Heart right ventricle (tissue), 16 donors: ENCODE measurements around the gene TOMM22. TPM values are rescaled to one million over a fixed set of nuclear protein-coding genes. Genes with fewer than 3 reads are reported as not detected.

ENCODE experiments used
- ATAC-seq, 8 donors: fragments of 200-7000 bp; cut with Tn5 transposase; one replicate each; pipeline ENCODE4 v1.9.1; 2020; ENCODE audit warnings: mild to moderate bottlenecking in 8 of 8, moderate library complexity in 8 of 8, moderate number of reproducible peaks in 1 of 8
- DNase-seq, 2 donors: peaks; one replicate each; pipeline ENCODE4 v3.0.0-alpha.2; 2020
- H3K27ac ChIP-seq, 10 donors: fragments of 200-600 bp; sonication (generic) in 2 of 10; one replicate each; pipeline versions ENCODE4 v1.5.0 to v1.8.0; 2020 to 2022; ENCODE audit warnings: mild to moderate bottlenecking in 3 of 10
- H3K27me3 ChIP-seq, 7 donors: fragments of 200-600 bp; one replicate each; pipeline ENCODE4 v1.8.0; 2021 to 2022; ENCODE audit warnings: mild to moderate bottlenecking in 2 of 7
- H3K36me3 ChIP-seq, 9 donors: fragments of 200-600 bp; sonication (generic) in 1 of 9; one replicate each; pipeline versions ENCODE4 v1.5.0 to v1.8.0; 2020 to 2022; ENCODE audit warnings: mild to moderate bottlenecking in 2 of 9
- H3K4me1 ChIP-seq, 9 donors: fragments of 200-600 bp; sonication (generic) in 1 of 9; one replicate each; pipeline versions ENCODE4 v1.5.0 to v1.8.0; 2020 to 2022; ENCODE audit warnings: mild to moderate bottlenecking in 4 of 9
- H3K4me3 ChIP-seq, 10 donors: fragments of 200-600 bp; sonication (generic) in 2 of 10; one replicate each; pipeline versions ENCODE4 v1.5.0 to v1.8.0; 2020 to 2022; ENCODE audit warnings: mild to moderate bottlenecking in 7 of 10, moderate library complexity in 2 of 10
- H3K9me3 ChIP-seq, 11 donors: fragments of 200-600 bp in 10 of 11; sonication (generic) in 2 of 11; one replicate each; pipeline versions ENCODE4 v1.5.0 to v1.8.0; 2013 to 2022; ENCODE audit warnings: mild to moderate bottlenecking in 2 of 11, control low read depth in 1 of 11, moderate library complexity in 1 of 11
- WGBS, 2 donors: extraction: QIAGEN DNeasy Blood & Tissue Kit; methylation state at CpG; one replicate each; pipeline ENCODE4 v1.1.7; 2013; ENCODE audit warnings: inconsistent platforms in 1 of 2; 5-methylcytosine and 5-hydroxymethylcytosine counted together
- intact Hi-C, 10 donors: fragments of 100-400 bp; cut with DNase I; formaldehyde crosslinking; loops; one replicate each; pipeline versions ENCODE4 v1.11.1 to v1.14.2; 2022
- polyA plus RNA-seq, 2 donors: library from polyadenylated mRNA; stranded (reverse); fragments of 200-250 nt; gene quantifications; one replicate each; pipeline ENCODE4 v1.2.3, GENCODE V29; 2013
- total RNA-seq, 10 donors: library from RNA; stranded (reverse); fragmentation: NEBNext Ultra II Directional in 3 of 10; extraction: Animal tissue kit (Norgen Biotek cat#: 25700) in 3 of 10; gene quantifications; one replicate each; pipeline versions ENCODE4 v1.2.1 to v1.2.4, GENCODE V29; 2021 to 2023
- TF ChIP-seq, protein P1 (sequence below), 9 donors: fragments of 200-600 bp; sonication (generic) in 2 of 9; IDR thresholded peaks; one replicate each; pipeline versions ENCODE4 v1.5.0 to v1.8.0; 2021 to 2022; ENCODE audit warnings: antibody characterized with exemption in 9 of 9, mild to moderate bottlenecking in 5 of 9, moderate library complexity in 1 of 9
- donor health status: Arrhythmogenic right ventricular cardiomyopathy.
- donor health status: ischemic (EF 13 %, LVEDD 7.1; RV severe dilation, severe dysfunction).
- donor health status: healthy with polysubstance abuse.
- donor health status: DM: no; HTN: yes; CAD: no.
- donor health status: DM: no; HTN: no; CAD: no.
- donor health status: ischemic (EF 25% LVEDD 6.9; RV normal size, moderate dysfunction).
- donor health status: ischemic (EF 25% LVEDD 5.7; RV mildly dilated, moderate dysfunction).
- donor health status: healthy.
- donor health status: DM: yes; HTN: yes; CAD: no.
- donor health status: Ischemic cardiomyopathy.
- donor health status: ischemic (EF 35%, LVEDD 5.7; RV mildly dilated, moderate dysfunction).
- donor health status: nonischemic (EF 11% LVEDD 7.7; RV severe dilation, severe dysfunction).
- donor health status: DM: yes; HTN: yes; CAD: no.
- donor health status: PGD.
- donor health status: ischemic (EF 29% LVEDD 5.4; RV normal size, mild dysfunction).
- donor health status: nonischemic (EF 23%, LVEDD 6.1; RV moderate dilation, normal function).

Gene TOMM22
- total and polyA plus RNA-seq, 12 donors: 23.0 to 86.2 (median 70.5) TPM

DNA sequence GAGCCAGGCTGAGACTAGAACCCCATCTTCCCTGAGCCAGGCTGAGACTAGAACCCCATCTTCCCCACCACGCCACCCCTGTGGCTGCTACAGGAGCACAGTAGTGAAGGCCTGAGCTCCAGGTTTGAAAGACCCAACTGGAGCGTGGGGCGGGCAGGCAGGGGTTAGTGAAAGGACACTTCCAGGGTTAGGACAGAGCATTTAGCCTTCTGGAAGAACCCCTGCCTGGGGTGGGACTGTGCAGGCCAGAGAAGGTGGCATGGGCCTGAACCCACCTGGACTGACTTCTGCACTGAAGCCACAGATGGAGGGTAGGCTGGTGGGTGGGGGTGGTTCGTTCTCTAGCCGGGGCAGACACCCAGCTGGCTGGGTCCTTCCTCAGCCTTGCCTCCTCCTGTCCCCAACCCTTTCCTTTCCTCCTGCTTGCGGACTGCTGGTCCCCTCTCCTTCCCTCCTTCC lies 50.0 kb downstream of the TOMM22 start:
- Histone ChIP-seq H3K27ac (peak overlapping the region in 5 of 10 donors; percentile 21 to 76 (median 70)), H3K27me3 (no peaks in the 10 kb centered on the region), H3K36me3 (peaks cover 7 to 100% (median 47%) of the 10 kb centered on the region in 9 donors), H3K4me3 (no peak overlapping the region), H3K4me1 (peaks cover 9 to 48% (median 28%) of the 10 kb centered on the region in 9 donors), H3K9me3 (no peaks in the 10 kb centered on the region)
- WGBS, 2 donors: 79 to 89% methylated on average over 5 to 6 of the region's 6 CpGs
- ATAC-seq (peak in 1 of 8 donors; percentile 3), DNase-seq (no peak)
- intact Hi-C loops: no loop called here
- TF ChIP-seq, protein P1, sequence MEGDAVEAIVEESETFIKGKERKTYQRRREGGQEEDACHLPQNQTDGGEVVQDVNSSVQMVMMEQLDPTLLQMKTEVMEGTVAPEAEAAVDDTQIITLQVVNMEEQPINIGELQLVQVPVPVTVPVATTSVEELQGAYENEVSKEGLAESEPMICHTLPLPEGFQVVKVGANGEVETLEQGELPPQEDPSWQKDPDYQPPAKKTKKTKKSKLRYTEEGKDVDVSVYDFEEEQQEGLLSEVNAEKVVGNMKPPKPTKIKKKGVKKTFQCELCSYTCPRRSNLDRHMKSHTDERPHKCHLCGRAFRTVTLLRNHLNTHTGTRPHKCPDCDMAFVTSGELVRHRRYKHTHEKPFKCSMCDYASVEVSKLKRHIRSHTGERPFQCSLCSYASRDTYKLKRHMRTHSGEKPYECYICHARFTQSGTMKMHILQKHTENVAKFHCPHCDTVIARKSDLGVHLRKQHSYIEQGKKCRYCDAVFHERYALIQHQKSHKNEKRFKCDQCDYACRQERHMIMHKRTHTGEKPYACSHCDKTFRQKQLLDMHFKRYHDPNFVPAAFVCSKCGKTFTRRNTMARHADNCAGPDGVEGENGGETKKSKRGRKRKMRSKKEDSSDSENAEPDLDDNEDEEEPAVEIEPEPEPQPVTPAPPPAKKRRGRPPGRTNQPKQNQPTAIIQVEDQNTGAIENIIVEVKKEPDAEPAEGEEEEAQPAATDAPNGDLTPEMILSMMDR (IDR thresholded peaks at IDR 0.05): no peak

DNA sequence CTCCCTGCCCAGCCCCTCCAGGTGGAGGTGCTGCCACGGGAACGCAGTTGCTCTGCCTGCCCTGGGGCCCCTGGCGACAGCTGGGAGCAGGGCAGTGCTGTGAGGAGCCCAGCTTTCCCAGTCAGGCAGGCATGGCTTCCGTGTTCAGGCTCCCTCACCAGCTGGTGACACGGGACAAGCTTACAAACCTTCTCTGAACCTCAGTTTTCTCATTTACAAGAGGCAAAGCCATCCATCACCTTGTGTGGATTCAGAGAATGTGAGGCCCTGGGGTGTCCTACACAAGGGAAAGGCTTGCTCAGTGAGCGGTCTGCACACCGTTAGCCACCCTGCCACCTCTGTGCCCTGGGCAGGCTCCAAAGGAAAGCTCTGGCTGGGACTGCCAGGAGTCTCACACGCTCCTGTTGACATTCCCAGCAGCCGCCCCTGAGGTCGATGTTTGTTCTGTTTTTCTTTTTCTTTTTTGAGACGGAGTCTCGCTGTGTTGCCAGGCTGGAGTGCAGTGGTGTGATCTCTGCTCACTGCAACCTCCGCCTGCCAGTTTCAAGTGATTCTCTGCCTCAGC lies 50.6 kb downstream of the TOMM22 start:
- Histone ChIP-seq H3K4me3 (no peak overlapping the region), H3K36me3 (peaks cover 4 to 100% (median 48%) of the 10 kb centered on the region in 9 donors), H3K27me3 (no peaks in the 10 kb centered on the region), H3K27ac (peak overlapping the region in 8 of 10 donors; percentile 61 to 76 (median 71)), H3K9me3 (no peaks in the 10 kb centered on the region), H3K4me1 (peaks cover 9 to 48% (median 28%) of the 10 kb centered on the region in 9 donors)
- TF ChIP-seq, protein P1 (IDR thresholded peaks at IDR 0.05): no peak
- 62 to 72% methylated on average over 13 of the region's 13 CpGs for WGBS, 2 donors
- ATAC-seq: peak in 6 of 8 donors; percentile 19 to 61 (median 38)
- intact Hi-C loops: no loop called here
- DNase-seq: no peak

DNA sequence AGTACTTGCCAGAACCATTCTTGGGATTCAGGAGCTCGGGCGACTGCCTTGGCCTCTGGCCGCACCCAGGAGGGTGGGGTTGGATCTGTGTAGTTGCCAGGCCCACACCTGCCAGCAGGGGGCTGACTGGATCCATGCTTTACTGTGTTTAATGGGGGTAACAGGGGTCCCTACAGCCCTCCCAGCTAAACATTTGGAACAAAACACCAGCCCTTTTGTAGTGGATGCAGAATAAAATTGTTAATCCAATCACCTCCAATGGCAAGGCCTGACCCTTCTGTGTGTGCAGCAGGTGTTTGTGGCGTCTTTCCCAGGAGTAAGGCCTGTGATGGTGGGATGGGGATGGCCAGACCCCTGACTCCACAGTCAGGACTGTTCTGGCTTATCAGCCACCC lies 51.6 kb downstream of the TOMM22 start:
- intact Hi-C loops: no loop called here
- TF ChIP-seq, protein P1 (IDR thresholded peaks at IDR 0.05): peak; percentile 41 to 76 (median 69)
- Histone ChIP-seq H3K4me1 (peaks cover 9 to 47% (median 28%) of the 10 kb centered on the region in 9 donors), H3K27me3 (no peaks in the 10 kb centered on the region), H3K4me3 (no peak overlapping the region), H3K27ac (peak overlapping the region; percentile 35 to 76 (median 68)), H3K9me3 (no peaks in the 10 kb centered on the region), H3K36me3 (peaks cover under 1 to 100% (median 48%) of the 10 kb centered on the region in 9 donors)
- 41 to 44% methylated on average over 4 of the region's 4 CpGs for WGBS, 2 donors
- peak; percentile 43 to 57 for DNase-seq
- peak in 7 of 8 donors; percentile 25 to 66 (median 50) for ATAC-seq

DNA sequence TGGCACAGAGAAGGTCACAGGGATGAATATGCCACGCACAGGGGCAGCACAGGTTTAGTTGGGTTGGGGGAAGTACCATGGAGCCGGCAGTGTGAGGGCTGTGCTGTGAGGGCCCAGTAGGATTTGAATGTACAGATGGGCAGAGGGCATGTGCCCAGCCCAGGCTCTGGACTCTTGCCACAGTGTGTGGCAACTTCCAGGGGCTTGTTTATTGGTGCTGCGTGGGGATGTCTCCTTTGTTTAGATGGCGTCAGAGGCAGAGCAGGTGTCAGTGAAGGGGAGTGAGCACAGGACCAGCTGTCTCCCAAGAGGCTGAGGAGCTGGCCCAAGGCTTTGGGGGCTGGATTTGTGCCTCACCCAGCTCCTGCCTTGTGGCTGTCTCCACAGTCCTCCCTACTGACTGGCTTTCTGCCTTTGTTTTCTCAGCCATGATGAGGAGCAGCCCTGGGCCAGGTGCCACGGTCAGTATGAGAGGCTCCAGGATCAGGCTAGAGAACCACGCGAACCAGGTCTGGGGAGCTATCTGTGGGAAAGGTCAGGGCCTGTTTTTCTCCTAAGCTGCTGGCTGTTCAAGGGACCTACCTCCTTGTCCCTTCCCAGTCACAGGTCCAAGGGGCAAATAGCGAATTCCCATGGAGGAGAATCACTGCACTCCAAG lies 52.1 kb downstream of the TOMM22 start:
- peaks cover 6 to 100% (median 48%) of the 10 kb centered on the region in 9 donors for H3K36me3 ChIP-seq
- intact Hi-C loops: no loop called here
- H3K4me1 ChIP-seq: peaks cover 9 to 44% (median 28%) of the 10 kb centered on the region in 9 donors
- WGBS, 2 donors: 54 to 61% methylated on average over 8 of the region's 8 CpGs
- H3K4me3 ChIP-seq: no peak overlapping the region
- no peaks in the 10 kb centered on the region for H3K9me3 ChIP-seq
- H3K27me3 ChIP-seq: no peaks in the 10 kb centered on the region
- TF ChIP-seq, protein P1 (IDR thresholded peaks at IDR 0.05): no peak
- ATAC-seq: peak; percentile 22 to 68 (median 52)
- DNase-seq: peak; percentile 47 to 64
- H3K27ac ChIP-seq: peak overlapping the region; percentile 35 to 76 (median 68)
